B cell (primary cell): ENCODE data around the gene CNN1.

Source experiments
- EZH2 ChIP-seq: IDR thresholded peaks from 2 replicates; pipeline ENCODE4 v1.6.1; 2012; ENCODE audit warnings: borderline replicate concordance, low read depth, mild to moderate bottlenecking, moderate library complexity, low read length; ENCODE audit not compliant: insufficient read depth, poor library complexity, severe bottlenecking
- TF ChIP-seq, protein P1 (sequence below): fragments of 200-600 bp; IDR thresholded peaks from one replicate; pipeline ENCODE4 v1.8.0; 2022; ENCODE audit warnings: antibody characterized with exemption, mild to moderate bottlenecking

DNA sequence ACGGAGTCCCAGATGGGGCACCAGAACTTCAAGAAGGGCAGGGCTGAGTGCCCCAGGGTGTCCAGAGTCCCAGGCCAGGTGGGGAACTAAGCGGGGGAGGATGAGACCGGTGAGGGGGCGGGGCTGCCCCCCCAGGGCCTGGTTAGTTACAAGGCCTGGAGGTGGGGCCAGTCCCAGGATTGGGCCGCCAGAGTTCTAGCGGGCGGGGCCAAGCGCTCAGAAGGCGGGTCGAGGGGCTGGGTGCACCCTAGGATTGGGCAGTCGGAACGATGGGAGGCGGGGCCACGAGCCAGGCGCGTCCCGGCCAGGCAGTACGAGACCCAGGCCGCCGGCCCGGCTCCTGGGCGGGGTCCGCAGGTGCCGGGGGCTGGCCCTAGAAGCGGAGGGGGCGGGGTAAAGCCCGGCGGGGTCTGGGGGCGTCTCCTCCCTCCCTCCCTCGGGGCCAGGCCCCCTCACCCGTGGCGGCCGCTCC is 33.6 kb upstream of the CNN1 start:
- TF ChIP-seq, protein P1, sequence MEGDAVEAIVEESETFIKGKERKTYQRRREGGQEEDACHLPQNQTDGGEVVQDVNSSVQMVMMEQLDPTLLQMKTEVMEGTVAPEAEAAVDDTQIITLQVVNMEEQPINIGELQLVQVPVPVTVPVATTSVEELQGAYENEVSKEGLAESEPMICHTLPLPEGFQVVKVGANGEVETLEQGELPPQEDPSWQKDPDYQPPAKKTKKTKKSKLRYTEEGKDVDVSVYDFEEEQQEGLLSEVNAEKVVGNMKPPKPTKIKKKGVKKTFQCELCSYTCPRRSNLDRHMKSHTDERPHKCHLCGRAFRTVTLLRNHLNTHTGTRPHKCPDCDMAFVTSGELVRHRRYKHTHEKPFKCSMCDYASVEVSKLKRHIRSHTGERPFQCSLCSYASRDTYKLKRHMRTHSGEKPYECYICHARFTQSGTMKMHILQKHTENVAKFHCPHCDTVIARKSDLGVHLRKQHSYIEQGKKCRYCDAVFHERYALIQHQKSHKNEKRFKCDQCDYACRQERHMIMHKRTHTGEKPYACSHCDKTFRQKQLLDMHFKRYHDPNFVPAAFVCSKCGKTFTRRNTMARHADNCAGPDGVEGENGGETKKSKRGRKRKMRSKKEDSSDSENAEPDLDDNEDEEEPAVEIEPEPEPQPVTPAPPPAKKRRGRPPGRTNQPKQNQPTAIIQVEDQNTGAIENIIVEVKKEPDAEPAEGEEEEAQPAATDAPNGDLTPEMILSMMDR = no peak
- no peak for TF ChIP-seq EZH2
